BLaER1 treated with 17β-estradiol and CSF1 and Interleukin-3, amounts not matched to agents 10 nM and 100 nM (cell line): ENCODE measurements around the gene ATG7.

Source experiments
- H3K27ac ChIP-seq, 11 experiments: shearing (Covaris generic); formaldehyde crosslinking; 2 replicates each; pipeline ENCODE4 v1.8.1; 2022
- H3K27me3 ChIP-seq, 11 experiments: shearing (Covaris generic); formaldehyde crosslinking; 2 replicates each; pipeline ENCODE4 v1.8.1; 2022
- H3K36me3 ChIP-seq, 11 experiments: shearing (Covaris generic); formaldehyde crosslinking; 2 replicates each; pipeline ENCODE4 v1.8.1; 2022
- H3K4me1 ChIP-seq, 10 experiments: shearing (Covaris generic); formaldehyde crosslinking; 2 replicates each; pipeline ENCODE4 v1.8.1; 2022
- H3K4me2 ChIP-seq, 11 experiments: shearing (Covaris generic); formaldehyde crosslinking; 2 replicates each; pipeline ENCODE4 v1.8.1; 2022
- H3K4me3 ChIP-seq, 10 experiments: shearing (Covaris generic); formaldehyde crosslinking; 2 replicates each; pipeline ENCODE4 v1.8.1; 2022
- H3K9ac ChIP-seq, 11 experiments: shearing (Covaris generic); formaldehyde crosslinking; 2 replicates each; pipeline ENCODE4 v1.8.1; 2022
- H3K9me3 ChIP-seq, 11 experiments: shearing (Covaris generic); formaldehyde crosslinking; replicated peaks in 1 of 11; 2 replicates each; pipeline ENCODE4 v1.8.1; 2022
- H4K20me1 ChIP-seq, 11 experiments: shearing (Covaris generic); formaldehyde crosslinking; 2 replicates each; pipeline ENCODE4 v1.8.1; 2022
- Cebpa-rat ChIP-seq, 11 experiments: shearing (Covaris generic); IDR thresholded peaks; 2 replicates each; pipeline ENCODE4 v1.8.1; 2022

The ATG7 gene

GRCh38 chr3:11596387-11596786 is 324.2 kb downstream of the ATG7 start:
- Histone ChIP-seq H3K9me3 (peaks cover 29 to 56% (median 55%) of the 10 kb centered on the region in 11 experiments), H3K9ac (no peak overlapping the region), H3K4me1 (peaks cover 28 to 35% (median 32%) of the 10 kb centered on the region in 10 experiments), H3K4me2 (no peak overlapping the region), H3K27me3 (no peaks in the 10 kb centered on the region), H4K20me1 (peaks cover 64 to 94% (median 83%) of the 10 kb centered on the region in 11 experiments), H3K27ac (no peak overlapping the region), H3K36me3 (peaks cover 60 to 95% (median 91%) of the 10 kb centered on the region in 11 experiments), H3K4me3 (no peak overlapping the region)
- TF ChIP-seq Cebpa-rat (IDR thresholded peaks at IDR 0.05) = no peak

GRCh38 chr3:11600501-11601282 is 328.5 kb downstream of the ATG7 start:
- no peak for TF ChIP-seq Cebpa-rat (IDR thresholded peaks at IDR 0.05)

DNA sequence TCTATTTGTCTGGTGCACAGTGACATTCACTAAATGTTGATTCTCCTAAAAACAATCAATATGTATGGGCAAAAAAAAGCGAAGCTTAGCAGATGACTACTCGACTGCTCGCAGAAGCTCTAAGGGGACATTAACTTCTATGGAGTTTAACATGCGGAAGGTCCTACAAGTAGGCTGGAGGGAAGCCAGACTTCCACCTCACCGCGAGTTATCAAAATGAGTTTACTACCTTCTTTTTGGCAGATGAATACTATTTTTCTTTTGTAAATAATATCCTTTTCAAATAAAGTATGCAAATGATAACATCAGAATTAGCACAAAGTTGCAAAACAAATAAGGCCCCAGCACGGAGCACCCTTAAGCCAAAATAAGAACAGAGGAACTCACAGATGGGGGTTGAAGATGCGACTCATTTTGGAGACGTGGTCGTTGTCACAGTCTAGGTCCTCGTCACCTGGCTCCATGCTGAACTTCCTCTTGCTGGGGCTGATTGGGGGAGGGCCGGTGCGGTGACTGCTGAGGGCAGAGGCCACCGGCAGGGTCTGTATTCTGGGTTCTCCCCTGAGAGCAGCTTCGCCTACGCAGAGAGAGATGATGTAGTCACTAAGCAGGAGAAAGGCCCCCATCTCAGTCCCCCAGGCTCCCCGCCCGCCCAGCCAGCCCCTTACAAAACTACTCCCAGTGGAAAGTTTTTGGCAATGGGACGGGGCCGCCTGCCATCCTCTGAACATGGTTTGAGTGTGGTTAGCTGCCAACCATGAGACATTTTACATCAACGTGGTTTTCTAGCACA is 329.4 kb downstream of the ATG7 start:
- peaks cover 21 to 46% (median 39%) of the 10 kb centered on the region in 10 experiments for H3K4me1 ChIP-seq
- peak overlapping the region in 7 of 11 experiments; percentile 11 to 57 (median 35); a peak in 14 of 22 replicates for H3K27ac ChIP-seq
- H3K9me3 ChIP-seq = peaks cover 20 to 49% (median 47%) of the 10 kb centered on the region in 11 experiments
- peak overlapping the region; percentile 9 to 65 (median 44); a peak in 18 of 22 replicates for H3K4me2 ChIP-seq
- no peak for TF ChIP-seq Cebpa-rat (IDR thresholded peaks at IDR 0.05)
- no peaks in the 10 kb centered on the region for H3K27me3 ChIP-seq
- H3K4me3 ChIP-seq = no peak overlapping the region
- H4K20me1 ChIP-seq = peaks cover 66 to 96% (median 87%) of the 10 kb centered on the region in 11 experiments
- peaks cover 69 to 95% (median 81%) of the 10 kb centered on the region in 11 experiments for H3K36me3 ChIP-seq
- H3K9ac ChIP-seq = peak overlapping the region in 1 of 11 experiments; percentile 21; a peak in 1 of 22 replicates

More at GRCh38 chr3:11600501-11601282, 328.5 kb downstream of the ATG7 start:
- Histone ChIP-seq H3K27me3 (no peaks in the 10 kb centered on the region), H4K20me1 (peaks cover 65 to 96% (median 86%) of the 10 kb centered on the region in 11 experiments), H3K9me3 (peaks cover 29 to 58% (median 56%) of the 10 kb centered on the region in 11 experiments), H3K4me3 (no peak overlapping the region), H3K27ac (peak overlapping the region in 1 of 11 experiments; percentile 5; a peak in 1 of 22 replicates), H3K4me2 (no peak overlapping the region), H3K9ac (no peak overlapping the region), H3K4me1 (peaks cover 21 to 43% (median 37%) of the 10 kb centered on the region in 10 experiments), H3K36me3 (peaks cover 73 to 95% (median 82%) of the 10 kb centered on the region in 11 experiments)

- Histone ChIP-seq H3K27ac (peak overlapping the region in 8 of 11 experiments; percentile 2 to 57 (median 30); a peak in 11 of 22 replicates), H3K4me3 (no peak overlapping the region), H3K4me2 (peak overlapping the region; percentile 9 to 65 (median 44); a peak in 19 of 22 replicates), H3K27me3 (no peaks in the 10 kb centered on the region), H3K9ac (peak overlapping the region in 1 of 11 experiments; percentile 21; a peak in 1 of 22 replicates), H4K20me1 (peaks cover 68 to 96% (median 88%) of the 10 kb centered on the region in 11 experiments), H3K9me3 (peaks cover 15 to 42% (median 40%) of the 10 kb centered on the region in 11 experiments), H3K4me1 (peaks cover 21 to 46% (median 39%) of the 10 kb centered on the region in 10 experiments), H3K36me3 (peaks cover 69 to 95% (median 81%) of the 10 kb centered on the region in 11 experiments)
- no peak for TF ChIP-seq Cebpa-rat (IDR thresholded peaks at IDR 0.05)
Measured at GRCh38 chr3:11602239-11602840, 330.1 kb downstream of the ATG7 start.

GRCh38 chr3:11602886-11603527 is 330.8 kb downstream of the ATG7 start:
- peaks cover 8 to 36% (median 34%) of the 10 kb centered on the region in 11 experiments for H3K9me3 ChIP-seq
- peaks cover 67 to 95% (median 80%) of the 10 kb centered on the region in 11 experiments for H3K36me3 ChIP-seq
- TF ChIP-seq Cebpa-rat (IDR thresholded peaks at IDR 0.05) = no peak
- H3K4me1 ChIP-seq = peaks cover 21 to 48% (median 40%) of the 10 kb centered on the region in 10 experiments
- H3K4me3 ChIP-seq = no peak overlapping the region
- H3K27me3 ChIP-seq = no peaks in the 10 kb centered on the region
- peak overlapping the region; percentile 9 to 65 (median 44); a peak in 19 of 22 replicates for H3K4me2 ChIP-seq
- H3K27ac ChIP-seq = peak overlapping the region in 10 of 11 experiments; percentile 4 to 57 (median 20); a peak in 10 of 22 replicates
- no peak overlapping the region; a peak in 1 of 22 replicates for H3K9ac ChIP-seq
- peaks cover 74 to 96% (median 88%) of the 10 kb centered on the region in 11 experiments for H4K20me1 ChIP-seq

DNA sequence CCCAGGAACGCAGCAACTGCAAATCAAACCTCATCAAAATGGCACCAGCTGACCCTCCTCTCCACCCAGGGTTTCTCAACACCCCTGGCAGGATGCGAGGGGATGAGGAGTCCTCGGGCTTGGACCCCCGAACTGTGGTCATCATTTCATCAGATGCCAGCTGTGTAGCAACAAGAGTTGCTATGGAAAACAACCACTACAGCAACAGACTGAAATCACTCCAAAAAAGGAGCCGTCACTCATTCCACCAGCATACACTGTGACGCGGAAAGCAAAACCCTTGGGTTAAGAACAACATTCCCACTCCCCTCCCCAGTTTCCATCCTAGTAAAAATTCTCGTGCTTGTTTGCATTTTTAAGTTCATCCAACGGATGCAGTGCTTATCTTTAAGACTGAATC is 331.4 kb downstream of the ATG7 start:
- Histone ChIP-seq H3K9me3 (peaks cover 2 to 29% (median 27%) of the 10 kb centered on the region in 11 experiments), H3K4me2 (peak overlapping the region in 10 of 11 experiments; percentile 9 to 65 (median 46); a peak in 17 of 22 replicates), H4K20me1 (peaks cover 81 to 96% (median 88%) of the 10 kb centered on the region in 11 experiments), H3K4me3 (no peak overlapping the region), H3K4me1 (peaks cover 24 to 54% (median 45%) of the 10 kb centered on the region in 10 experiments), H3K9ac (no peak overlapping the region), H3K27me3 (no peaks in the 10 kb centered on the region), H3K27ac (peak overlapping the region in 9 of 11 experiments; percentile 4 to 57 (median 25); a peak in 9 of 22 replicates), H3K36me3 (peaks cover 61 to 95% (median 73%) of the 10 kb centered on the region in 11 experiments)
- TF ChIP-seq Cebpa-rat (IDR thresholded peaks at IDR 0.05) = 0 out of 22 replicates have a peak, but pooled peaks of 1 of the 11 experiments have one; percentile 10

- peak overlapping the region in 9 of 11 experiments; percentile 20 to 65 (median 54); a peak in 14 of 22 replicates for H3K4me2 ChIP-seq
- peaks cover 87 to 97% (median 89%) of the 10 kb centered on the region in 11 experiments for H4K20me1 ChIP-seq
- no peak overlapping the region for H3K4me3 ChIP-seq
- H3K9ac ChIP-seq = no peak overlapping the region
- H3K27ac ChIP-seq = peak overlapping the region in 4 of 11 experiments; percentile 21 to 55 (median 30); a peak in 5 of 22 replicates
- no peak for TF ChIP-seq Cebpa-rat (IDR thresholded peaks at IDR 0.05)
- H3K9me3 ChIP-seq = peaks cover 0 to 24% (median 20%) of the 10 kb centered on the region in 11 experiments; a peak in 18 of 22 replicates
- peaks cover 31 to 58% (median 48%) of the 10 kb centered on the region in 10 experiments for H3K4me1 ChIP-seq
- H3K36me3 ChIP-seq = peaks cover 55 to 92% (median 71%) of the 10 kb centered on the region in 11 experiments
- H3K27me3 ChIP-seq = no peaks in the 10 kb centered on the region
Measured at GRCh38 chr3:11604139-11604892, 332.1 kb downstream of the ATG7 start.
